ENCODE results near the gene PPP2R2B.

Gene PPP2R2B

DNA sequence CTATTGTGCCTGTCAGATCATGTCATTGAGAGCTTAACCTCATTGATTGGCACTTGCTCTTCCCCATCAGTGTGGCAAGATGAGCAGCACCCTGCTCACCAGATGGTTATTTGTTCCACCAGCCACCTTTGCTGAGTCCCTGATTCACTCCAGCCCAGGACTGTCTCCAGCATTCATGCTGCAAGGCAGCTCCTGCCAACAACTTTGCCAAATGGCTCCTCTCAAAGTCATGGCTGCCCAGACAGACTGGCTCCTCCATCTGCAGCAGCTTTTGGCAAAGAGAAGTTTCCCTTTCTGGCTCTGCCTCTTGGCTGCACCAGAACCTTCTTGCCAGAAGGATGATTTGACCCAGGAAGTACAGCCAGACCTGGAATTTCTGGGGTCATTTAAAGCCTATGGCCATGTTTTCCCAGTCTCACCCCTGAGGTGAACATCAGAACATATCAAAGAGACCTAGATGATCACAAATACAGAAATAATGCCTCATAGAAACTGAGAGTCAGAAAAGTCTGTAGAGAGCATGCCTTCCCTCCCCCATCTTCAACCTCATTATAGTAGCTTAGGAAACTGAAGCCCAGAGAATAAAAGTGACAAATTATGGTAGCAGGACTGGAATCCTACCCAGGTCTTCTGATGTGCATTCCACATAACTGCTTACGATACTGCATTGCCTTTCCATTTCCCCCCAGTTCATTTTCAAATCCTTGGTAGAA, 10.4 kb downstream of the PPP2R2B start:
- H3K27ac ChIP-seq = no peak overlapping the region
- no peaks in the 10 kb centered on the region for H3K9me3 ChIP-seq
- H3K4me3 ChIP-seq = no peak overlapping the region
- no peaks in the 10 kb centered on the region for H3K27me3 ChIP-seq
- H3K4me1 ChIP-seq = no peaks in the 10 kb centered on the region
- no peak overlapping the region for H3K9ac ChIP-seq
- no peaks in the 10 kb centered on the region for H4K20me1 ChIP-seq
- no peak for TF ChIP-seq Cebpa-rat (IDR thresholded peaks at IDR 0.05)
- H3K4me2 ChIP-seq = no peak overlapping the region
- H3K36me3 ChIP-seq = no peaks in the 10 kb centered on the region

DNA sequence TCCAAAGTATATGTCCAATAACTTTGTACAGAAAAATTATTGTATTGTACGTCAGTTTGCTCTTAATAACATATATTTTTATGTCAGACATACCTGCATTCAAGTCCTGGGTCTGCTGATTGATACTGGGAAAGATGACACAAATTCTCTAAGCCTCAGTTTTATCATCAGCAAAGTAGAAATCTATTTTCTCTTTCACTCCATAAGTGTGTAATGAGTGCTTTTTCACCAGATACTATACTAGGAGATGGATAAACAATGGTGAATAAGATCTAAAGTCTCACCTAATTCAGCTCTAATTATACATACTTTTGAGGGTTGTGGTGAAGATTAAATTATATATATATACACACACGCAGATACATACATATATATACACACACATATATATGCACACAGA, 12.3 kb downstream of the PPP2R2B start:
- no peak for TF ChIP-seq Cebpa-rat (IDR thresholded peaks at IDR 0.05)
- H4K20me1 ChIP-seq = no peaks in the 10 kb centered on the region
- H3K27me3 ChIP-seq = no peaks in the 10 kb centered on the region
- H3K4me2 ChIP-seq = no peak overlapping the region
- no peak overlapping the region for H3K27ac ChIP-seq
- H3K9me3 ChIP-seq = no peaks in the 10 kb centered on the region
- H3K9ac ChIP-seq = no peak overlapping the region
- no peaks in the 10 kb centered on the region for H3K4me1 ChIP-seq
- H3K36me3 ChIP-seq = no peaks in the 10 kb centered on the region
- no peak overlapping the region for H3K4me3 ChIP-seq

DNA sequence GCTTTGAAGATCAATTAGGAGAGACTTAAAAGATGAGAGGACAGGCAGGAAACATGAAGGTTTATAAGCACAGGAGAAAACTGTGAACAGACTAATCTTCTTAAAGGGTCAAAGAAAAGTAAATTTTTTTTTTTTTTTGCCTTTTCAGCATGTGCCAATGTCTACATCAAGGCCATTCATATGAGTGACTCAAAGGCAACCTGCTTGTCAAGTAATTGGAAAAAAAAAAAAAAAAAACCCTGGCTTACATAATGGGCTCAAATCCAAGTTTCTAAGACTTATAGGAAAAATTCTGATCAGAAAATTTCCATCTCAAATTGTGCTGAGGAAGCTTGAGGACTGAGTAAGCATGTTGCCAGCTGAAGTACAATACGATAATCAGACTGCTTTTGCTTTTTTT, 15.9 kb downstream of the PPP2R2B start:
- no peak overlapping the region for H3K4me2 ChIP-seq
- no peak for TF ChIP-seq Cebpa-rat (IDR thresholded peaks at IDR 0.05)
- no peaks in the 10 kb centered on the region for H3K9me3 ChIP-seq
- no peak overlapping the region for H3K4me3 ChIP-seq
- H3K4me1 ChIP-seq = no peaks in the 10 kb centered on the region
- H4K20me1 ChIP-seq = no peaks in the 10 kb centered on the region
- H3K27me3 ChIP-seq = no peaks in the 10 kb centered on the region
- no peaks in the 10 kb centered on the region for H3K36me3 ChIP-seq
- no peak overlapping the region for H3K9ac ChIP-seq
- H3K27ac ChIP-seq = no peak overlapping the region

DNA sequence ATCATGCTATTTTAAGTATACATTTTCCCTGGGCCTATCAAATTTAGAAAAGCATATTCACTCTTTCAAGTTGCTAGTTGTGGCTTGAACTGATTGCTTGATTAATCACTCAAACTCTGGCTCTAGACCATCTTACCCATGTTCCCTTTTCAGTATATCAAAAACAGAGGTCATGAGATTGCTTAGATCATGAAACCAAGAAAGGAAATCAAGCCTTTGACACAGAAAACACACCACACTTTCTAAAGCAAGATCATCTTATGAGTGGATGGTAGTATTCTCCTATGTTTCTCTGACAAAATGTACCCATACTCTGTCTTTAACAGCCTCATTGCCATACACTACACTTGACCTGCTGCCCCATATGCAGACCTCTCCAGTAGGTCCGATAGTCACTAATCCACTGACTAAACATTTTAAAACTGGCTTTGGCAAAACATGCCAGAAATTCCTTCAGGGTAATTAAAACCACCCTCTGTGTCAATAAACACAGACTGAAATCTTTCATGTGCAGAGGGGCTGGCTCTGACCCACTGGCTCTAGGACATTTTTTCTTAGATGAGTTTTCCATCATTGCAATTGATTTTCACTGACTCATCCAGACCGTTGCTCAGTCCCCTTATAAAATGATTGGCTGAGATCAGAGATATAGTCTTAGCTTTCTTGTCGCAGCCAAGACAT, 18.2 kb downstream of the PPP2R2B start:
- no peaks in the 10 kb centered on the region for H3K27me3 ChIP-seq
- no peaks in the 10 kb centered on the region for H4K20me1 ChIP-seq
- H3K4me2 ChIP-seq = no peak overlapping the region
- no peak overlapping the region for H3K27ac ChIP-seq
- no peak overlapping the region for H3K9ac ChIP-seq
- H3K4me3 ChIP-seq = no peak overlapping the region
- no peaks in the 10 kb centered on the region for H3K4me1 ChIP-seq
- no peaks in the 10 kb centered on the region for H3K36me3 ChIP-seq
- H3K9me3 ChIP-seq = no peaks in the 10 kb centered on the region
- no peak for TF ChIP-seq Cebpa-rat (IDR thresholded peaks at IDR 0.05)

DNA sequence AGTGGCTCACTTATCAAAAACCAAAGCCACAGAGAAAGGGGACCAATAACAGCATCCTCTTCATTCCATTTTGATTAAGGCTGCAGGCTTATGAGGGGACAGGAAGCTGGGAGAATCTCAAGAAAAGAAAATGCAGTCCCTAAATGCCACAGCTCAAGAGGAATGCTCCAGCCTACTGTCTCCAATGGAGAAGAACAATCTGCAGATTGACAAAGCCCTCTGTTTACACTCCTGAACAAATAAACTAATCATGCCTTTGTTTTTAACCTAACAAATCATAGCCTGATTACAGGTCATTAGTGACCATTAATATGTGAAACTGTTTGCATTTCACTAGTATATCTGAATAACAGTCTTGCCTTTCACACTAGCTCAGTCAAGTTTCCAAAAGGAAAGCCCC, 26.5 kb downstream of the PPP2R2B start:
- Histone ChIP-seq H3K9ac (no peak overlapping the region), H3K27ac (no peak overlapping the region), H3K27me3 (no peaks in the 10 kb centered on the region), H3K4me2 (no peak overlapping the region), H3K9me3 (no peaks in the 10 kb centered on the region), H3K4me1 (no peaks in the 10 kb centered on the region), H3K36me3 (no peaks in the 10 kb centered on the region), H4K20me1 (no peaks in the 10 kb centered on the region), H3K4me3 (no peak overlapping the region)
- no peak for TF ChIP-seq Cebpa-rat (IDR thresholded peaks at IDR 0.05)

DNA sequence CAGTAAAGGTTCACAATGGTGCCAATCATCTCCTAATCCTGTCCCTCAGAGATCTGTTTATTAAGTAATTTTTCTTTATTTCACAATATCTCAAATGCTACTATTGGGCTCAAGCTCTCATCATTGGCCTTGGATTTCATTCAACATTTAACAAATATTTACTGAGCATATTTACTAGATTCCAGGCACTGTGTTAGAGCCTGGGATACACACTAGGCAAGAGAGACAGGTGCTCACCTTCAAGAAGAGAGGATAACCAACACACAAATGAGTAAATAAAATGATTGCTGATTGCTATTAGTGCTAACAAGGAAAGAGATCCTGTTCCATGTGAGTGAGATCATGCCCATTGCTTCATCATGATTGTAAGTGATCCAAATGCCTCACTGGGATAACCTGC, 27.4 kb downstream of the PPP2R2B start:
- Histone ChIP-seq H3K9ac (no peak overlapping the region), H3K9me3 (no peaks in the 10 kb centered on the region), H3K27me3 (no peaks in the 10 kb centered on the region), H3K4me2 (no peak overlapping the region), H3K36me3 (no peaks in the 10 kb centered on the region), H4K20me1 (no peaks in the 10 kb centered on the region), H3K4me1 (no peaks in the 10 kb centered on the region), H3K4me3 (no peak overlapping the region), H3K27ac (no peak overlapping the region)
- TF ChIP-seq Cebpa-rat (IDR thresholded peaks at IDR 0.05) = no peak

DNA sequence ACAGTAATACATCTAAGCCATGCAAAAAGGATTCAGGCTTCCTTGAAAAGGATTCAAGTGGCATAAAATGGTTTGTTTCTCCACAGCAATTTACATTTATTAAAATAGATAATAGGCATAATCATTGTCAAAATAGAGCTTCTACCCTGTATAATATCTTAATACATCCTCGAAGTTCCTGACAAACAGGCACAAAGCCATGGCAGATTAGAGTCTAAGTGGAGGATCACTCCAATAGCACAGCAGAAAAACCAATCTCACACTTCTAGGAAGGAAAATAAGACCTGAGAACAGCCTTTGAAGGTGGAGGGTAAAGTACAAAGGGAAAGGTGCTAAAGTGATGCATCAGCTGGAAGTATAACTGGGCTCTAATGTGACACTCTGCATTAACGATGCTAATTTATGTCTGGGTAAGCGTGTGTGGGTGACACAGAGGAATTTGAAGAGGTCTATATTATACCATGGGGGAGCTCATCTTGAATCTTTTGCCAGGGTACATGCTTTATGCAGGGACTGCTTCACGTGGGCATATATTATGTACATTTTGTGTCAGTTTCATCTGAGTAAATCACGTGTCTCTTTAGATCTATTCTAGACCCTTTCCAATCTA, 28.8 kb downstream of the PPP2R2B start:
- no peaks in the 10 kb centered on the region for H3K4me1 ChIP-seq
- H3K9ac ChIP-seq = no peak overlapping the region
- H4K20me1 ChIP-seq = no peaks in the 10 kb centered on the region
- no peak overlapping the region for H3K27ac ChIP-seq
- no peaks in the 10 kb centered on the region for H3K9me3 ChIP-seq
- no peak overlapping the region for H3K4me2 ChIP-seq
- no peaks in the 10 kb centered on the region for H3K36me3 ChIP-seq
- TF ChIP-seq Cebpa-rat (IDR thresholded peaks at IDR 0.05) = no peak
- H3K27me3 ChIP-seq = no peaks in the 10 kb centered on the region
- no peak overlapping the region for H3K4me3 ChIP-seq

DNA sequence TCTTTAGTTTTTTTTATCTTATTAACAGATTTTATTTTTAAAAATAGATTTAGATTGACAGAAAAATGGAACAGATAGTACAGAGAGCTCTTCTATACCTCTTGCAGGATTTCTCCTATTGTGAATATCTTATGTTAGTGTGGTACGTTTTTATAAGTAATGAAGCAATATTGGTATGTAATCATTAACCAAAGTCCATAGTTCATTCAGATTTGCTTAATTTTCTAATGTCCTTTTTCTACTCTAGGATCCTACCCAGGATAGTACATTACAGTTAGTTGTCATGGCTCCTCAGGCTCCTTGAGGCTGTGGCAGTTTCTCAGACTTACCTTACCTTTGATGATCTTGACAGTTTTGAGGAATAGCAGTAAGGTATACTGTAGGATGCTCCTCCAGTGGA, 30.4 kb downstream of the PPP2R2B start:
- Histone ChIP-seq H3K4me3 (no peak overlapping the region), H3K4me2 (no peak overlapping the region), H3K27ac (no peak overlapping the region), H3K27me3 (no peaks in the 10 kb centered on the region), H3K9me3 (no peaks in the 10 kb centered on the region), H3K36me3 (no peaks in the 10 kb centered on the region), H3K4me1 (no peaks in the 10 kb centered on the region), H4K20me1 (no peaks in the 10 kb centered on the region), H3K9ac (no peak overlapping the region)
- TF ChIP-seq Cebpa-rat (IDR thresholded peaks at IDR 0.05) = no peak

DNA sequence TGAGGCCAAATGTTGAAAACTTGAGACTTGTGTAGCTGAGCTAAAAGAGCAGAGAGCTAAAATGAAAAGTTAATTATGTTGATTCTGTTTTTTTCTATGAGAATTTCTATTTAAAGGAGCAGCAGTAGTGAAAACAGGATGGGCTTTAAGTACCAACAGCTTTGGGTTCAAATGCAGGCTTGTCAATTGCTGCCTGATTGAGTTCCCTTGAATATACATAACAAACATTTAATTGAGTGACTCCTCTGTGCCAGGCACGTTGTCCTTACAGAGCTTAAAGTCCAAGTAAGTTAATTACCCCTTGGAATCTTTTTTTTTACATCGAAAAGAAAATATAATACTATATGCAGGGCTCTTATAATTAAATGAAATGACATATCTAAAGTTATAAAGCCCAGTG, 38.5 kb downstream of the PPP2R2B start:
- no peak overlapping the region for H3K27ac ChIP-seq
- no peak overlapping the region for H3K4me2 ChIP-seq
- peaks cover 6% of the 10 kb centered on the region; the same call in 1 of the 2 replicates for H3K9me3 ChIP-seq
- H3K4me1 ChIP-seq = no peaks in the 10 kb centered on the region
- H3K27me3 ChIP-seq = no peaks in the 10 kb centered on the region
- no peak overlapping the region for H3K9ac ChIP-seq
- no peaks in the 10 kb centered on the region for H3K36me3 ChIP-seq
- no peak overlapping the region for H3K4me3 ChIP-seq
- no peaks in the 10 kb centered on the region for H4K20me1 ChIP-seq
- no peak for TF ChIP-seq Cebpa-rat (IDR thresholded peaks at IDR 0.05)

DNA sequence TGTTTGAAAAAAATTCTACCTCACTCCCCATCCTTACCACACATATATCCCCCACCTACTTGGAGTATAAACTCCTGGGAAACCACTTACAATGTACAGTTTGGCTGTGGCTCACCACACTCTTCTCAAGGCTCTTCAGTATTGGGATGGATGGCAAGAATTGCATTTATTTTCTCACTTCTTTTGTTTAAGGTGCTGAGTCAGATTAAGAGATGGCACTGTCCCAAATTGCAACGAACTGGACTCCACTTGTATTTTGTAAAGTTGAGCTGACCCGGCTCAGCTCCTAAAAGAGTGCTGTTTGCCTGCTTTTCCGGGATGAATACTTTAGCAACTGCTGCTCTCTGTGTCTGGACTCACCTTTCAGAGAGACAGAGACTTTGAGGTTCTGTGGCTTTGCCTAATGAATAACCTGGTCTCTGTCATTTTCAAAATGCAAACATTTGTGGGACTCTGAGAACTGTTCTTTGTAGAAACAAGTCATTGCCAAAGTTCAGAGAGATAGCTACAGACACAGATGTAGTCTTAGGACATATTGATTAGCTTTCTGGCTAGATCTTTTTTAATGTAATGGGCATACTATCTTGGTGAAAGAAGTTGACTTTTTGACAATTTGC, 42.2 kb downstream of the PPP2R2B start:
- Histone ChIP-seq H4K20me1 (no peaks in the 10 kb centered on the region), H3K9ac (no peak overlapping the region), H3K4me3 (no peak overlapping the region), H3K9me3 (peaks cover 5% of the 10 kb centered on the region; the same call in 1 of the 2 replicates), H3K4me1 (no peaks in the 10 kb centered on the region), H3K4me2 (no peak overlapping the region), H3K36me3 (no peaks in the 10 kb centered on the region), H3K27ac (no peak overlapping the region), H3K27me3 (no peaks in the 10 kb centered on the region)
- TF ChIP-seq Cebpa-rat (IDR thresholded peaks at IDR 0.05) = no peak

Data from BLaER1 (cell line).